HG03280 (cell line): ENCODE data around the gene RAX2.

Source experiments
- ATAC-seq: cut with Tn5 transposase; IDR thresholded peaks from one replicate; pipeline ENCODE4 v1.9.1; 2021; ENCODE audit warnings: mild to moderate bottlenecking, moderate library complexity; ENCODE audit not compliant: unreplicated experiment

RAX2 gene

DNA sequence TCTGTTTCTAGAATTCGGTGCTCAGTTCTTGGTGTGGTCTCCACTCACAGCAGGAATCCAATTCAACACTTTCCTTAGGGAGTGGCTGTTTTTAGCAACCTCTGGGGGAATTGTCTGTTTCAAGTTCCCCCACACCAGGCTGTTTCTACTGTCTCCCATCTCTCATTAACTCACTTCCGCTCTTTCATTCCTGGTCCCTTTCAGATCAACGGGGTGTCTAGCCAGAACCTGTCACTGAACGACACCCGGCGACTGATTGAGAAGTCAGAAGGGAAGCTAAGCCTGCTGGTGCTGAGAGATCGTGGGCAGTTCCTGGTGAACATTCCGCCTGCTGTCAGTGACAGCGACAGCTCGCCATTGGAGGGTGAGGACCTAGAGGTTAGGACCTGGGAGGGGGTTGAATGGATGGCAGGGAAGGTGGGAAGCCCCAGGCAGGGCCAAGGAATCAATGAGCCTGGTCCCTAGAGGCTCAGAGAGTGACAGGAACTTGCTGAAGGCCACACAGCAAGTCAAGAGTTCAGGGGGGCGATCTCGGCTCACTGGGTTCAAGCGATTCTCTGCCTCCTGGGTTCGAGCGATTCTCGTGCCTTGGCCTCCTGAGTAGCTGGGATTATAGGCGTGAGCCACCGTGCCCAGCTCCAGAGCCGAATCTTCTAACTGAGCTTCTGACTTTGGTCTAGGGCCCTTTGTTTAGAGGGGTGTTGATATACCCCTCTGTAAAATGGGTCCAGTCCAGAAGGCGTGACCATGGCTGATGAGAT, 38.3 kb downstream of the RAX2 start:
- no peak for ATAC-seq

- no peak for ATAC-seq
Measured at GRCh38 chr19:3732108-3732507, 39.9 kb downstream of the RAX2 start.

GRCh38 chr19:3730457-3730958, 41.5 kb downstream of the RAX2 start:
- no peak for ATAC-seq

DNA sequence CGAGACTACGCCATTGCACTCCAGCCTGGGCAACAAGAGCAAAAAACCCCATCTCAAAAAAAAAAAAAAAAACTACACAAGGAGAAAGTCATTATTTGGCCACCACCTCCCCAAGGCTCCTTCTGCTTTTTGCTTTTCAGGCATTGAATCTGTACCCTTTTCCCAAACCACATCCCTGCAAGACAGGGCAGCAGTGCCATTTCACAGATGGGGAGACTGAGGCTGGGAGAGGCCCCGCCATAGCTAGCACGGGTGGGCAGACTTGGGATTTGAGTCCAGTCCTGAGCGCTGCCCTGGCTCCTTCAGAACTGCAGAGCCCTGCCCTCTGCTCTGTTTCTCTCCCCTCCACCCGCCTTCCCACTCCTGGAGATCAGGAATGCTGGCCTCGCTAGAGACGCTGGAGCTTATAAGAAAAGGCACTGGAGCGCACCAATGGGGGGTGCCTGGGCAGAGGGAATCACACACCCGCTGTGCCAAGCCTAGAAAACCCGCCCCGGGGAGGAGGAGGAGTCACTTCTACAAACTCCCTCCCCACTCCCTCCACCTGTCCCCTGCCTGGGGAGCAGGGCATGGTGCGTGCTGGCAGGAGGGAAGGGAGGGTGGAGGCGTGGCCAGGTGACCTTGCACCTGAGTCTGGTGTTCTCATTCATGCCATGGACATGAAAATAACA, 46.3 kb downstream of the RAX2 start:
- no peak for ATAC-seq

DNA sequence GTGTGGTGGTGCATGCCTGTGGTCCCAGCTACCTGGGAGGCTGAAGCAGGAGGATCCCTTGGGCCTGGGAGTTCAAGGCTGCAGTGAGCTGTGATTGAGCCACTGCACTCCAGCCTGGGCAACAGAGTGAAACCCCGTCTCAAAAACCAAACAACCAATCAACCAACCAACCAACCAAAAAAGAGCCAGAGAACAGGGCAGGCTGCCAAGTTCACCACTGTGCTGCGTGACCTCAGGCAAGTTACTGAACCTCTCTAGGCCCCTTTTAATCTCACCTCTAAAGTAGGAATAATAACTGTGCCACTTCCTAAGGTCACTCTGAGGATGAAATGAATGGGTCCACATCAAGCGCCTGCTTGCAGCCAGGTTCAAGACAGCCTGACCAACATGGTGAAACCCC, 46.9 kb downstream of the RAX2 start:
- no peak for ATAC-seq

GRCh38 chr19:3723883-3724282, 48.1 kb downstream of the RAX2 start:
- ATAC-seq, result no peak

GRCh38 chr19:3723110-3723488, 48.9 kb downstream of the RAX2 start:
- no peak for ATAC-seq

DNA sequence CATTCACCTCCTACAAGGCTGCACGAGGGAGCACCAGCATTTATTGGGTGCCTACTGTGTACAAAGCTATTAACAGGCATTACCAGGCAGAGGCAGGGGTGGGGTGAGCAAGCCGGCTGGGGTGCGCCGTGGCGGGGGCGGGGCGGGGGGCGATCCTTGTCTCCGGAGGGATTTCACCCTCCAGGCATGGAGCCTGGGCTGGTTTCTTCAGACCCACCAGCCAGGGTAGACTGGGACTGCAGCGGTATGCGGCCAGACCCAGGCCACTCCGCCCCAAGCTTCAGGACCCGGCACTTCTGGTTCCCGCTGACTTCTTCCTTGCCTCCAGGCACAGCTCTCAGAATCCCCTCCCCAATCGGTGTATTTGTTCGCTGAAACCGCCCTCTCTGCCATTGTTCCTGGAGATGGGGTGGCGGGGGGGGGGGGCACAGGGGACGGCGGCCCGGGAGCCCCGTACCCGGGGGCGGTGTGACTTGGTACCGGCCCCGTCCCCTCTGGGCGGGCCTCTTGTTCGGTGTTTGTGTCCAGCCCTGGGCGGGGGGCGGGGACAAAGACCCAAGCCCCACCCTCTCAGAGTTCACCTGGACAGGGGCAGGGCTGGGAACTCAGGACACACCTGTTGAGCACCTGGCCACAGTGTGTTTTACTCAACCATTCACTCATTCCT, 49.5 kb downstream of the RAX2 start:
- ATAC-seq, result no peak

DNA sequence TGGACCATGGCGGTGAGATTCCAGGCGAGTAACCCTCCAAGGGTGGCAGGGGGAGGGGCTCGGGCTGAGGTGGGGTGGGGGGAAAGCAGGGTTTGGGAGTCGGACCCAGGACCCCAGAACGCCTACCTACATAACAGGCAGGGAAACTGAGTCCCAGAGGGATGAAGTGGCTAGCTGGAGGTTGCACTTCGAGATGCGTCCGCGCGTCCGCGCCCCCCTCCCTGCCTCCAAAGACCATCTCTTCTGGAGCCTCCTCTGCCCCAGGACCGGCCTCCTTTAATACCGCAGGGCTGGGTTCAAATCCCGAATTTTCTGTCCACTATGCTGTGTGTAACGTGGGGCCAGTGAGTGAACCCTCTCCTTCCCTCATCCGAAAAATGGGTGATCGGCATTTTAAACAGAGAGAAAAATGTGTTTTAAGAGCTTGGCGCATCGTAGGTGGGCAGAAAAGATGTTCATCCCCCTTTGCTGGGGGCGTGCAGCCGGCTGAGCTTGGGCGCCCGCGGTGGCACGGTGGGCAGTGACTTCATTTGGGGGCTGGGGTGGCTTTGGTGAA, 50.1 kb downstream of the RAX2 start:
- no peak for ATAC-seq

GRCh38 chr19:3721131-3721886, 50.7 kb downstream of the RAX2 start:
- no peak for ATAC-seq

- no peak for ATAC-seq
Measured at GRCh38 chr19:3720349-3720917, 51.6 kb downstream of the RAX2 start.

- no peak for ATAC-seq
Measured at GRCh38 chr19:3719868-3720267, 52.2 kb downstream of the RAX2 start.
